ENCODE results near the gene SLC12A3. TPM values are rescaled to one million over a fixed set of nuclear protein-coding genes. Genes with fewer than 3 reads are reported as not detected.

The SLC12A3 gene
- total RNA-seq, 4 donors from 2014 or later = not detected

- H3K27ac ChIP-seq = peak overlapping the region in 2 of 4 donors; percentile 18 to 43
- peaks cover 0 to 35% of the 10 kb centered on the region in 2 donors for H3K36me3 ChIP-seq
- H3K4me1 ChIP-seq = peaks cover 0 to 26% (median 0%) of the 10 kb centered on the region in 3 donors
- H3K27me3 ChIP-seq = no peaks in the 10 kb centered on the region
- no peaks in the 10 kb centered on the region for H3K9me3 ChIP-seq
- WGBS, 2 donors (ENCODE audit: low coverage in 1 of 2) = 54 to 90% methylated on average over 6 to 9 of the region's 9 CpGs
- H3K4me3 ChIP-seq = no peak overlapping the region
- TF ChIP-seq EP300 (IDR thresholded peaks at IDR 0.05) = no peak
- TF ChIP-seq POLR2AphosphoS5 (IDR thresholded peaks at IDR 0.05) = no peak
- TF ChIP-seq, protein P1, sequence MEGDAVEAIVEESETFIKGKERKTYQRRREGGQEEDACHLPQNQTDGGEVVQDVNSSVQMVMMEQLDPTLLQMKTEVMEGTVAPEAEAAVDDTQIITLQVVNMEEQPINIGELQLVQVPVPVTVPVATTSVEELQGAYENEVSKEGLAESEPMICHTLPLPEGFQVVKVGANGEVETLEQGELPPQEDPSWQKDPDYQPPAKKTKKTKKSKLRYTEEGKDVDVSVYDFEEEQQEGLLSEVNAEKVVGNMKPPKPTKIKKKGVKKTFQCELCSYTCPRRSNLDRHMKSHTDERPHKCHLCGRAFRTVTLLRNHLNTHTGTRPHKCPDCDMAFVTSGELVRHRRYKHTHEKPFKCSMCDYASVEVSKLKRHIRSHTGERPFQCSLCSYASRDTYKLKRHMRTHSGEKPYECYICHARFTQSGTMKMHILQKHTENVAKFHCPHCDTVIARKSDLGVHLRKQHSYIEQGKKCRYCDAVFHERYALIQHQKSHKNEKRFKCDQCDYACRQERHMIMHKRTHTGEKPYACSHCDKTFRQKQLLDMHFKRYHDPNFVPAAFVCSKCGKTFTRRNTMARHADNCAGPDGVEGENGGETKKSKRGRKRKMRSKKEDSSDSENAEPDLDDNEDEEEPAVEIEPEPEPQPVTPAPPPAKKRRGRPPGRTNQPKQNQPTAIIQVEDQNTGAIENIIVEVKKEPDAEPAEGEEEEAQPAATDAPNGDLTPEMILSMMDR (IDR thresholded peaks at IDR 0.05) = no peak
- TF ChIP-seq POLR2A (IDR thresholded peaks at IDR 0.05) = no peak
- ATAC-seq = no peak
Measured at GRCh38 chr16:56847173-56847910, 17.7 kb upstream of the SLC12A3 start.

DNA sequence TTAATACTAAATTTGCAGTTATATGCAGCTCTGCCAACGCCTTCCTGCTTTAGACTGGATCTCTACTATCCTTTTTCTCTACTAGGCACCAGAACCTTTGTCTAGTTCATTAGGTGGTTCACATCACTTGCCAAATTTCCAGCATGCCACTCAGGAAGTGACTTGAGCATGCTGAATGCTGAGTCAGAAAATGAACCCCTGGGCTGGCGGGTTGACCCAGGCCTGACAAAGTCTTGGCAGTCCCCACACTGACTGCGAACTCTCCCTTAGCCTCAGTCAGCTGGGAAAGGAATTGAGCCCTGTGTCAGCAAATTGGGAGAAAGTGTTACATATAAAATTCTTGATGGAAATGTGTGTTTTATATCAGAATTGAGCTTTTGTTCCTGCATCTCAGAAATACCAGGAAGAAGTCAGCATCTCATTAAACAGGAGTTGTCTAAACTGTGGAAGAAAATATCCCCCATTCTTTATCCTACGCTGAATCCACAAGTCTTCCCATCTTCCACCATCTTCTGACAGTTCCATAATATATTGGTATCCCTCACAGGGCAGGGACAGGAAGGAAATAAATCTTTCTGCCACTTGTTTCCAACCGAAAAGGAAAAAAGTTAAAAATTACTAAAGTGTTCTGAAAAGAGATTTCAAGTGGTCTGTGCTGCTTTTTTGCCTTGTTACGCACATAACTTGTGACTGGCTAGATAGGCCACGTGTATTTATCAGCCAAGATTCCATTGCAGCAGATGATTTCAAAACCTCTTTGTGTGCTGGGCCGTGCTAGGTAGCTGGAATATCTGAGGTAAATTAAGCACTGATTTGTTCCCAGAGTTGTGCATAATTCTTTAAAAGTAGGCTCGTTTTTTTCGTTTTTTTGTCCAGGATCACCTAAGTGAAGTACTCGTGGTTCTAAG lies 16.7 kb upstream of the SLC12A3 start:
- Histone ChIP-seq H3K27me3 (no peaks in the 10 kb centered on the region), H3K4me1 (peaks cover 0 to 26% (median 0%) of the 10 kb centered on the region in 3 donors), H3K27ac (peak overlapping the region in 2 of 4 donors; percentile 18 to 43), H3K36me3 (peaks cover 0 to 26% of the 10 kb centered on the region in 2 donors), H3K4me3 (no peak overlapping the region), H3K9me3 (no peaks in the 10 kb centered on the region)
- no peak for ATAC-seq
- 71 to 77% methylated on average over 9 of the region's 11 CpGs for WGBS, 2 donors (ENCODE audit: low coverage in 1 of 2)
- TF ChIP-seq EP300 (IDR thresholded peaks at IDR 0.05) (no peak), POLR2A (IDR thresholded peaks at IDR 0.05) (no peak), POLR2AphosphoS5 (IDR thresholded peaks at IDR 0.05) (no peak)
- TF ChIP-seq, protein P1 (IDR thresholded peaks at IDR 0.05) = no peak

DNA sequence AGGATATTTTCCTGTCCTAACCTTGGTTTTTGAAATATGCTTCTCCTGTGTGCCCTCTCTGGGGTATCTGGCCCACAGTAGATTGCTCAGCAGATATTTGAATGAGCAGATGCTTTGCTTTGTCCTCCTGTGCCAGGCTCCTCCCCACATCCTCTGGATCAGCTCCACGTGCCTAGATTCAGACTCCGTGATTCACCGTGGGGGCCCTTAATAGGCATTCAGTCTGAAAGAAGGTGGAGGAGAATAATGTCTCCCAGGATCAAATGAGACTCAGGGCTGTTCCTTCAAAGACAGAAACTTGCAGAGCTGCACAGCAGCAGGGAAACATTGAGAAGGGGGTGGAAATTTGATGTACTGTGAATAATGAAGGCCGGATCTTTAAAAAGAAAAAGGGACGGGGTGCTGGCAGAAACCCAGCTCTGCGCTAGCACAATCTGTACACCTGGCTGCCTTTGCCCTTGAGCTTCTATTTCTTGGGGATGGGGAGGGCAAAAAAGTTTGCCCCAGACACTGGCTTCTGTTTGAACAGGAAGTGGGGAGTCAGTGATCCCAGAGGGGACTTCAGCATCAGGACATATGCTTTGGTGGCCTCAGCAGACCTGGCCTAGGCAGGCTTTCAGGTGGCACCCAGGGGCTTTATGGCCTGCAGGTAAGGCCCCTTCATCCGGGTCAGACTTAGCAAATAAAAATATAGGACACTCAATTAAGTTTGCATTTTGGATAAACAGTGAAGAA lies 15.9 kb upstream of the SLC12A3 start:
- no peak for ATAC-seq
- 59 to 66% methylated on average over 4 of the region's 7 CpGs for WGBS, 2 donors (ENCODE audit: low coverage in 1 of 2)
- H3K27ac ChIP-seq = no peak overlapping the region

More for the DNA sequence above, 15.9 kb upstream of the SLC12A3 start:
- Histone ChIP-seq H3K4me3 (no peak overlapping the region), H3K4me1 (peaks cover 0 to 26% (median 0%) of the 10 kb centered on the region in 3 donors), H3K27me3 (no peaks in the 10 kb centered on the region), H3K36me3 (peaks cover 0 to 17% of the 10 kb centered on the region in 2 donors), H3K9me3 (no peaks in the 10 kb centered on the region)
- no peak for TF ChIP-seq POLR2AphosphoS5 (IDR thresholded peaks at IDR 0.05)
- TF ChIP-seq EP300 (IDR thresholded peaks at IDR 0.05) = no peak
- TF ChIP-seq, protein P1 (IDR thresholded peaks at IDR 0.05) = no peak
- TF ChIP-seq POLR2A (IDR thresholded peaks at IDR 0.05) = no peak

Measured in gastroesophageal sphincter (tissue), 4 donors.